ENCODE results near the gene DBI. TPM values are rescaled to one million over a fixed set of nuclear protein-coding genes. Genes with fewer than 3 reads are reported as not detected.
A peak's percentile ranks its signal among the peaks of the same experiment; 100 is the strongest.

The DBI gene
- total RNA-seq, 6 experiments from 2014 or later: 132 to 314 (median 191) TPM

GRCh38 chr2:119419065-119419464 lies 52.3 kb downstream of the DBI start:
- Histone ChIP-seq H3K4me3 (no peak overlapping the region), H3K4me1 (no peaks in the 10 kb centered on the region), H3K27me3 (no peaks in the 10 kb centered on the region), H3K9me3 (no peaks in the 10 kb centered on the region), H3K36me3 (no peaks in the 10 kb centered on the region), H3K27ac (no peak overlapping the region)
- no peak for TF ChIP-seq POLR2A (IDR thresholded peaks at IDR 0.05)
- TF ChIP-seq, protein P1, sequence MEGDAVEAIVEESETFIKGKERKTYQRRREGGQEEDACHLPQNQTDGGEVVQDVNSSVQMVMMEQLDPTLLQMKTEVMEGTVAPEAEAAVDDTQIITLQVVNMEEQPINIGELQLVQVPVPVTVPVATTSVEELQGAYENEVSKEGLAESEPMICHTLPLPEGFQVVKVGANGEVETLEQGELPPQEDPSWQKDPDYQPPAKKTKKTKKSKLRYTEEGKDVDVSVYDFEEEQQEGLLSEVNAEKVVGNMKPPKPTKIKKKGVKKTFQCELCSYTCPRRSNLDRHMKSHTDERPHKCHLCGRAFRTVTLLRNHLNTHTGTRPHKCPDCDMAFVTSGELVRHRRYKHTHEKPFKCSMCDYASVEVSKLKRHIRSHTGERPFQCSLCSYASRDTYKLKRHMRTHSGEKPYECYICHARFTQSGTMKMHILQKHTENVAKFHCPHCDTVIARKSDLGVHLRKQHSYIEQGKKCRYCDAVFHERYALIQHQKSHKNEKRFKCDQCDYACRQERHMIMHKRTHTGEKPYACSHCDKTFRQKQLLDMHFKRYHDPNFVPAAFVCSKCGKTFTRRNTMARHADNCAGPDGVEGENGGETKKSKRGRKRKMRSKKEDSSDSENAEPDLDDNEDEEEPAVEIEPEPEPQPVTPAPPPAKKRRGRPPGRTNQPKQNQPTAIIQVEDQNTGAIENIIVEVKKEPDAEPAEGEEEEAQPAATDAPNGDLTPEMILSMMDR (IDR thresholded peaks at IDR 0.05): no peak
- DNase-seq: no peak
- intact Hi-C loops (cut with DNase I): no loop called here
- no peak for ATAC-seq
- 92% methylated on average over 1 of the region's 1 CpG for WGBS (ENCODE audit: insufficient coverage, low coverage, low lambda C conversion rate, missing lambda C conversion rate)

GRCh38 chr2:119419803-119420508 lies 53.2 kb downstream of the DBI start:
- 70% methylated on average over 1 of the region's 1 CpG for WGBS (ENCODE audit: insufficient coverage, low coverage, low lambda C conversion rate, missing lambda C conversion rate)
- no peak for DNase-seq
- Histone ChIP-seq H3K27ac (no peak overlapping the region), H3K27me3 (no peaks in the 10 kb centered on the region), H3K4me3 (no peak overlapping the region), H3K36me3 (no peaks in the 10 kb centered on the region), H3K4me1 (no peaks in the 10 kb centered on the region), H3K9me3 (no peaks in the 10 kb centered on the region)
- intact Hi-C loops (cut with DNase I): no loop called here
- peak; percentile 21 to 73 (median 57) for ATAC-seq
- no peak for TF ChIP-seq POLR2A (IDR thresholded peaks at IDR 0.05)
- TF ChIP-seq, protein P1 (IDR thresholded peaks at IDR 0.05): no peak

- Histone ChIP-seq H3K9me3 (no peaks in the 10 kb centered on the region), H3K4me1 (peaks cover 0 to 10% (median 4%) of the 10 kb centered on the region in 4 donors), H3K27ac (no peak overlapping the region), H3K4me3 (no peak overlapping the region), H3K27me3 (no peaks in the 10 kb centered on the region), H3K36me3 (no peaks in the 10 kb centered on the region)
- TF ChIP-seq, protein P1 (IDR thresholded peaks at IDR 0.05): no peak
- no peak for TF ChIP-seq POLR2A (IDR thresholded peaks at IDR 0.05)
- ATAC-seq: no peak
- WGBS (ENCODE audit: insufficient coverage, low coverage, low lambda C conversion rate, missing lambda C conversion rate): 71% methylated on average over 1 of the region's 1 CpG
- intact Hi-C loops (cut with DNase I): no loop called here
- DNase-seq: no peak
These were observed 54.5 kb downstream of the DBI start for GRCh38 chr2:119421304-119421703.

- Histone ChIP-seq H3K4me3 (no peak overlapping the region), H3K27me3 (no peaks in the 10 kb centered on the region), H3K4me1 (peaks cover 0 to 14% (median 7%) of the 10 kb centered on the region in 4 donors), H3K9me3 (no peaks in the 10 kb centered on the region), H3K36me3 (no peaks in the 10 kb centered on the region), H3K27ac (no peak overlapping the region)
- TF ChIP-seq POLR2A (IDR thresholded peaks at IDR 0.05): no peak
- TF ChIP-seq, protein P1 (IDR thresholded peaks at IDR 0.05): no peak
- no peak for ATAC-seq
- intact Hi-C loops (cut with DNase I): no loop called here
- DNase-seq: no peak
These were observed 55.0 kb downstream of the DBI start for GRCh38 chr2:119421741-119422140.

Other genes with a start within 250 kb of the DBI start
- not detected for gene C1QL2, start 208.2 kb upstream of the DBI start, total RNA-seq
- 100 to 1,000 TPM; 118 to 165 (median 131) TPM for gene STEAP3, start 143.1 kb upstream of the DBI start, total RNA-seq
- 1 to 10 TPM; 2.6 to 5.5 (median 3.5) TPM for gene C2orf76, start 143 bp upstream of the DBI start, total RNA-seq
- 10 to 100 TPM; 37.3 to 96.6 (median 73.5) TPM for gene TMEM37, start 64.9 kb downstream of the DBI start, total RNA-seq
- under 1 TPM in 4 of 6 experiments, not detected in 2; 0.12 to 0.38 (median 0.35) TPM for gene SCTR, start 157.5 kb downstream of the DBI start, total RNA-seq
- 1 to 10 TPM in 5 of 6 experiments, under 1 TPM in 1; 0.56 to 5.8 (median 2.4) TPM for gene CFAP221, start 177.5 kb downstream of the DBI start, total RNA-seq

Data from right lobe of liver (tissue), 6 donors.